Hematopoietic multipotent progenitor cell (in vitro differentiated cells): Measurements from ENCODE around the gene PSPH. TPM values are rescaled to one million over a fixed set of nuclear protein-coding genes. Genes with fewer than 3 reads are reported as not detected.
"Not testable (repeated sequence)": the region's sequence is repeated elsewhere in the genome, so short reads cannot be mapped to it uniquely, and the experiment has no call there.

ENCODE experiments used
- DNase-seq, 3 donors: peaks; one replicate each; pipeline ENCODE4 v3.0.0-alpha.2; 2011 to 2015; ENCODE audit warnings: low read depth in 2 of 3, low spot score in 2 of 3
- total RNA-seq: library from RNA; depleted of rRNA; stranded (reverse); fragments of >200 nt; gene quantifications from one replicate; pipeline ENCODE4 v1.2.3, GENCODE V29; 2012

Gene PSPH
- 21.0 TPM for total RNA-seq

GRCh38 chr7:56051339-56052191 lies at the start of gene PSPH, which contains the start of gene CCT6A:
PSPH (minus strand) TSS chr7:56051444; CDS start chr7:56021212, 30,232 bp downstream.
CCT6A (plus strand) TSS chr7:56051765; CDS start chr7:56051849, 84 bp downstream.
- peak; percentile 76 to 94 (median 89) for DNase-seq

GRCh38 chr7:56099653-56100052 lies 48.4 kb upstream of the PSPH start:
- DNase-seq = no peak

- not testable (repeated sequence) for DNase-seq
These were observed 47.2 kb upstream of the PSPH start for GRCh38 chr7:56098187-56099008.

GRCh38 chr7:56097700-56098099 lies 46.5 kb upstream of the PSPH start:
- no peak for DNase-seq

- no peak for DNase-seq
These were observed 41.7 kb upstream of the PSPH start, which contains the start of gene PHKG1 for GRCh38 chr7:56092789-56093531. PHKG1 (minus strand) TSS chr7:56092952; CDS start chr7:56088941, 4,011 bp downstream.

- DNase-seq = not testable (repeated sequence)
These were observed 41.1 kb upstream of the PSPH start for GRCh38 chr7:56092388-56092787.

GRCh38 chr7:56091591-56091990 lies 40.3 kb upstream of the PSPH start:
- no peak for DNase-seq

GRCh38 chr7:56087445-56087844 lies 36.2 kb upstream of the PSPH start:
- DNase-seq = no peak

GRCh38 chr7:56086761-56087160 lies 35.5 kb upstream of the PSPH start:
- no peak for DNase-seq

GRCh38 chr7:56083150-56083785 lies 32.0 kb upstream of the PSPH start:
- no peak for DNase-seq

GRCh38 chr7:56081626-56082340 lies 30.5 kb upstream of the PSPH start:
- DNase-seq = no peak

GRCh38 chr7:56080726-56081435 lies 29.6 kb upstream of the PSPH start:
- not testable (repeated sequence) for DNase-seq

- DNase-seq = no peak
These were observed 28.4 kb upstream of the PSPH start for GRCh38 chr7:56079450-56080185.

GRCh38 chr7:56078196-56078595 lies 27.0 kb upstream of the PSPH start:
- no peak for DNase-seq

- DNase-seq = no peak
These were observed 26.4 kb upstream of the PSPH start for GRCh38 chr7:56077681-56078080.

- DNase-seq = peak; percentile 36 to 82 (median 61)
These were observed 23.1 kb upstream of the PSPH start for GRCh38 chr7:56074371-56074791.

GRCh38 chr7:56066376-56066775 lies 15.1 kb upstream of the PSPH start:
- not testable (repeated sequence) for DNase-seq
